Erythroblast (primary cell): ENCODE data around the gene MRPL10.

Experiments
- GATA1 ChIP-seq: IDR thresholded peaks from 2 replicates; pipeline ENCODE4 v1.6.1; 2011; ENCODE audit warnings: low read depth, mild to moderate bottlenecking, control low read depth, low read length, moderate library complexity
- POLR2A ChIP-seq: IDR thresholded peaks from 2 replicates; pipeline ENCODE4 v1.6.1; 2011; ENCODE audit warnings: mild to moderate bottlenecking, low read length

- TF ChIP-seq POLR2A (no peak), GATA1 (no peak)
These were observed 24.5 kb downstream of the MRPL10 start for GRCh38 chr17:47806913-47807255.
